ENCODE results near the gene MRFAP1. TPM values are rescaled to one million over a fixed set of nuclear protein-coding genes. Genes with fewer than 3 reads are reported as not detected.
"Not testable (repeated sequence)": the region's sequence is repeated elsewhere in the genome, so short reads cannot be mapped to it uniquely, and the experiment has no call there.

Gene MRFAP1
- total RNA-seq, 2 donors from 2014 or later = 97.9 to 115 TPM

DNA sequence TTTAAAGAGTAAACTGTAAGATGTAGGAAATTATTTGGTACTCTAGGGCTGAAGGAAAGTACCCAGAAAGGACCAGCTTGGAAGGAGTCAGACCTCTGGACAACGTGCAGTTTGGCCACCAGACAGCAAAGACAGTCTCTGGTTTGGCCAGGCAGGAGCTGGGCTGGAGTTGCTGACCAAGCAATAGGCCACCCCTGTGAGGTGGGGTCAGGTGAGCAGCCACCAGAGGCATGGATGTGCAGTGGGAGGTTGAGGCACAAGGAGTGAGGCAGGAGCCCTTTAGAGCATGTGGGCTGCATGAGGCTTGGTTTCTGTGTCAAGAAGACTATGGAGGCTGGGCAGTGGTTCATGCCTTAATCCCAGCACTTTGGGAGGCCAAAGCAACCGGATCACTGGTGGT, 17.7 kb upstream of the MRFAP1 start:
- ATAC-seq (no peak), DNase-seq (no peak)
- intact Hi-C loops (cut with DNase I) = no loop called here
- Histone ChIP-seq H3K4me1 (no peaks in the 10 kb centered on the region), H3K36me3 (replicated peaks in 1 of 2; ENCODE audit: insufficient read depth in 1 of 2, low read depth in 2 of 2) (peaks cover 0 to 11% of the 10 kb centered on the region in 2 donors), H3K4me3 (no peak overlapping the region), H3K9me3 (no peaks in the 10 kb centered on the region), H3K27me3 (no peaks in the 10 kb centered on the region), H3K27ac (no peak overlapping the region)
- WGBS, 2 donors = 83 to 85% methylated on average over 2 of the region's 2 CpGs
- TF ChIP-seq POLR2A (IDR thresholded peaks at IDR 0.05) = no peak
- TF ChIP-seq CTCF (IDR thresholded peaks at IDR 0.05) = no peak

- no peaks in the 10 kb centered on the region for H3K27me3 ChIP-seq
- H3K27ac ChIP-seq = no peak overlapping the region
- TF ChIP-seq CTCF (IDR thresholded peaks at IDR 0.05) (no peak), POLR2A (IDR thresholded peaks at IDR 0.05) (no peak)
- ATAC-seq = no peak
- no peak for DNase-seq
- H3K36me3 ChIP-seq (replicated peaks in 1 of 2; ENCODE audit: insufficient read depth in 1 of 2, low read depth in 2 of 2) = no peaks in the 10 kb centered on the region
- H3K4me1 ChIP-seq = no peaks in the 10 kb centered on the region
- 75 to 92% methylated on average over 9 of the region's 9 CpGs for WGBS, 2 donors
- no peaks in the 10 kb centered on the region for H3K9me3 ChIP-seq
- intact Hi-C loops (cut with DNase I) = no loop called here
- H3K4me3 ChIP-seq = no peak overlapping the region
Measured at GRCh38 chr4:6625256-6625655, 15.2 kb upstream of the MRFAP1 start.

- WGBS, 2 donors = 72 to 89% methylated on average over 11 of the region's 11 CpGs
- H3K4me1 ChIP-seq = no peaks in the 10 kb centered on the region
Measured at GRCh38 chr4:6626066-6626465, 14.4 kb upstream of the MRFAP1 start.

DNA sequence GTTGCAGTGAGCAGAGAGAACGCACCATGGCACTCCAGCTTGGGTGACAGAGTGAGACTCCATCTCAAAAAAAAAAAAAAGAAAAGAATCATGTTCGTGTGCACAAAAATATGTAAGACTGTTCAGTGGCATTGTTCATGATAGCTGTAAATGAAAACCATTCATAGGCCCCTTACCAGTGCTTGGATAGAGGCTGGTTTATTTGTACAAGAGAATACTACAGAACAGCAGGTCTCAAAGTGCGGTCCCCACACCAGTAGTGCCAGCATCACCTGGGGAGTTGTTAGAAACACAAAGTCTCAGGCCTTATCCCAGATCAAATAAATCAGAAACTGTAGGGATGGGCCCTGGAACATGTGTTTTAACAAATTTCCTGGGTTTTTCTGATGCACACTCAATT, 12.7 kb upstream of the MRFAP1 start:
- TF ChIP-seq CTCF (IDR thresholded peaks at IDR 0.05) (no peak), POLR2A (IDR thresholded peaks at IDR 0.05) (no peak)
- intact Hi-C loops (cut with DNase I) = no loop called here
- H3K27me3 ChIP-seq = no peaks in the 10 kb centered on the region
- H3K9me3 ChIP-seq = no peaks in the 10 kb centered on the region
- no peaks in the 10 kb centered on the region for H3K4me1 ChIP-seq
- DNase-seq (no peak), ATAC-seq (no peak)
- H3K4me3 ChIP-seq = no peak overlapping the region
- WGBS, 2 donors = 57 to 77% methylated on average over 3 of the region's 3 CpGs
- no peaks in the 10 kb centered on the region for H3K36me3 ChIP-seq (replicated peaks in 1 of 2; ENCODE audit: insufficient read depth in 1 of 2, low read depth in 2 of 2)
- no peak overlapping the region for H3K27ac ChIP-seq

More at GRCh38 chr4:6626066-6626465, 14.4 kb upstream of the MRFAP1 start:
- Histone ChIP-seq H3K27me3 (no peaks in the 10 kb centered on the region), H3K9me3 (no peaks in the 10 kb centered on the region), H3K27ac (no peak overlapping the region), H3K36me3 (replicated peaks in 1 of 2; ENCODE audit: insufficient read depth in 1 of 2, low read depth in 2 of 2) (no peaks in the 10 kb centered on the region), H3K4me3 (no peak overlapping the region)
- no peak for DNase-seq
- intact Hi-C loops (cut with DNase I) = no loop called here
- TF ChIP-seq POLR2A (IDR thresholded peaks at IDR 0.05) (no peak), CTCF (IDR thresholded peaks at IDR 0.05) (no peak)
- no peak for ATAC-seq

- H3K27me3 ChIP-seq; intact Hi-C loops (cut with DNase I); H3K9me3 ChIP-seq; H3K36me3 ChIP-seq (replicated peaks in 1 of 2; ENCODE audit: insufficient read depth in 1 of 2, low read depth in 2 of 2); DNase-seq; H3K4me1 ChIP-seq; H3K4me3 ChIP-seq; ATAC-seq; H3K27ac ChIP-seq: not testable (repeated sequence)
- 75 to 83% methylated on average over 1 of the region's 1 CpG for WGBS, 2 donors
Measured at GRCh38 chr4:6628484-6628883, 12.0 kb upstream of the MRFAP1 start.
